ENCODE measurements around the gene GPHN.

DNA sequence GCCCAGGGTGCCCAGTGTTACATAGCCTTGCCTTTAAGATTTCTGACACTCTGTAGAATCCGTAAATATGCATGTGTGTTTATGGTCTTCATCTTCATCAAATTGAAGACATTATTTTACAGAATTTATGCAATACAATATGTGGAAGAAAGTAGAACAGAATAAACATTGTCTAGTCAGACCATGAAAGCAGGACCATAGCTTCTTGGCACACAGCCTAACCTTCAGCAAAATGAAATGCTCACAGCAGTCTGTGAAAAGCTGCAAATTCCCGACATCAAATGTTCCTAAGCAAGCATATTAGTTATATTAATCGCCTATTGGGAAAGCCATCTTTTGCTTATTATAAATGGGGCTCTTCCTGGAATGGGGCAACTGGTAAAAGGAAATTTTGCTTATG, 570.0 kb downstream of the GPHN start:
- TF ChIP-seq, protein P1, sequence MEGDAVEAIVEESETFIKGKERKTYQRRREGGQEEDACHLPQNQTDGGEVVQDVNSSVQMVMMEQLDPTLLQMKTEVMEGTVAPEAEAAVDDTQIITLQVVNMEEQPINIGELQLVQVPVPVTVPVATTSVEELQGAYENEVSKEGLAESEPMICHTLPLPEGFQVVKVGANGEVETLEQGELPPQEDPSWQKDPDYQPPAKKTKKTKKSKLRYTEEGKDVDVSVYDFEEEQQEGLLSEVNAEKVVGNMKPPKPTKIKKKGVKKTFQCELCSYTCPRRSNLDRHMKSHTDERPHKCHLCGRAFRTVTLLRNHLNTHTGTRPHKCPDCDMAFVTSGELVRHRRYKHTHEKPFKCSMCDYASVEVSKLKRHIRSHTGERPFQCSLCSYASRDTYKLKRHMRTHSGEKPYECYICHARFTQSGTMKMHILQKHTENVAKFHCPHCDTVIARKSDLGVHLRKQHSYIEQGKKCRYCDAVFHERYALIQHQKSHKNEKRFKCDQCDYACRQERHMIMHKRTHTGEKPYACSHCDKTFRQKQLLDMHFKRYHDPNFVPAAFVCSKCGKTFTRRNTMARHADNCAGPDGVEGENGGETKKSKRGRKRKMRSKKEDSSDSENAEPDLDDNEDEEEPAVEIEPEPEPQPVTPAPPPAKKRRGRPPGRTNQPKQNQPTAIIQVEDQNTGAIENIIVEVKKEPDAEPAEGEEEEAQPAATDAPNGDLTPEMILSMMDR (IDR thresholded peaks at IDR 0.05) = no peak
- TF ChIP-seq POLR2AphosphoS5 (IDR thresholded peaks at IDR 0.05) = no peak

Data from esophagus muscularis mucosa (tissue), 3 donors.